T-helper 1 cell treated with Interleukin-12 subunit alpha and Interleukin-12 subunit beta and Interleukin-4 antibody, amounts not matched to agents 30 μg/mL and 1 μg/mL, for 36 hours (primary cell): Measurements from ENCODE around the gene RB1.

ENCODE experiments used
- H3K27ac Mint-ChIP-seq: one replicate; pipeline ENCODE4 v1.8.0; 2021; ENCODE audit warnings: mild to moderate bottlenecking, mixed read lengths
- H3K27me3 Mint-ChIP-seq: one replicate; pipeline ENCODE4 v1.8.0; 2021; ENCODE audit warnings: low read depth, mixed read lengths
- H3K36me3 Mint-ChIP-seq: one replicate; pipeline ENCODE4 v1.8.0; 2021; ENCODE audit warnings: low read depth, mixed read lengths
- H3K4me1 Mint-ChIP-seq: one replicate; pipeline ENCODE4 v1.8.0; 2021; ENCODE audit warnings: low read depth, mixed read lengths
- H3K4me3 Mint-ChIP-seq: one replicate; pipeline ENCODE4 v1.8.0; 2021; ENCODE audit warnings: mild to moderate bottlenecking, moderate library complexity, mixed read lengths
- H3K9me3 Mint-ChIP-seq: one replicate; pipeline ENCODE4 v1.8.0; 2021; ENCODE audit warnings: mixed read lengths

The RB1 gene

DNA sequence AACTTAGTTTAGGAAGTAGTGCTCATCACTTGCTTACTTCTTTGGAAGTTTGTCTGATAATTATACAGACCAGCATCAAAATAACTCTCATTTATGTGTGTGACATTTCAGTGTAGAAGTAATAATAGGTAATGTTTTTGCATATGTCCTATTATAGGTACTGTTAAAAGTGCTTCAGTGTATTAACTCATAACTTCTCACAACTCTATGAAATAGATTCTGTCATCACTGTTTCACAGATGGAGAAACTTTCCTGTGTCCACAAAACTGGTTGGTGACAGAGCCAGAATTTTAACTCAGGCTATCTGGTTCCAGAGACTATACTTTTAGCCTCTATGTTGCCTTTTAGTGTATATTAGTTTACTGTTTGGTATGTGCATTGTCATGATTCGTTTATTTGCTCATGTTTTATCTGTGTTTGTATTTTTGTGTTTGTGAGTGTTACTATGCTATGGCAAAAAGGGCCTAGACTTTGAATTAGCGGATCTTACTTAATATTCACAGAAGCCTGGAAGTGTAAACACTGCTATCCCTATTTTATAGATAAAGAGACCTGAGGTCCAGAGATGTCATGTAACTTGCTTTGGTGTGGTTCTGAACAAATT, 96.6 kb downstream of the RB1 start:
- peaks cover 18% of the 10 kb centered on the region for H3K9me3 Mint-ChIP-seq
- peaks cover 31% of the 10 kb centered on the region for H3K4me1 Mint-ChIP-seq
- H3K36me3 Mint-ChIP-seq: peaks cover 14% of the 10 kb centered on the region
- H3K27me3 Mint-ChIP-seq: no peaks in the 10 kb centered on the region
- H3K27ac Mint-ChIP-seq: no peak overlapping the region
- no peak overlapping the region for H3K4me3 Mint-ChIP-seq

DNA sequence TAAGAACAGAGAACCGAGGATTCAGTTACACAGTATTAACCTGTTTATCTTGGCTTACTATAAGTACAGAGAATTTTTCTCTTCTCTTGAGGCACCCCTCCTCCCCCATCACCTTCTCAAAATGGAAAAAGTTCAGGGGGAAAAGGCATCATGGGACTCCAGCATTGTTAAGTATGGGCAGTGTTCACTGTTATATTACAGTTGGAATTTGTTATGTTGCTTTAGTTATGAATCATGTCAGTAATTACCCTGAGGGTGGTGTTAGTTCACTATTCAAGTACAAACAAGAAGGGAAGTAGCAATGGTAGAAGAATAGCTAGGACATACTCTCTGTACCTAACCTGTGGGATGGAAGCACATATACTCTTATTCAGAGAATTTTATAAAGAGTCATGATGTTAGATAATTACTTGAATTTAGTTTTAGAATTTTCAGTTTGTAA, 97.3 kb downstream of the RB1 start:
- H3K9me3 Mint-ChIP-seq: peaks cover 12% of the 10 kb centered on the region
- H3K27me3 Mint-ChIP-seq: no peaks in the 10 kb centered on the region
- H3K4me3 Mint-ChIP-seq: peak overlapping the region; percentile 64
- peak overlapping the region; percentile 10 for H3K27ac Mint-ChIP-seq
- peaks cover 34% of the 10 kb centered on the region for H3K4me1 Mint-ChIP-seq
- H3K36me3 Mint-ChIP-seq: peaks cover 8% of the 10 kb centered on the region

- H3K27me3 Mint-ChIP-seq: no peaks in the 10 kb centered on the region
- no peak overlapping the region for H3K27ac Mint-ChIP-seq
- H3K9me3 Mint-ChIP-seq: peaks cover 7% of the 10 kb centered on the region
- peaks cover 39% of the 10 kb centered on the region for H3K4me1 Mint-ChIP-seq
- peaks cover 3% of the 10 kb centered on the region for H3K36me3 Mint-ChIP-seq
- H3K4me3 Mint-ChIP-seq: no peak overlapping the region
Measured at GRCh38 chr13:48401480-48401879, 97.9 kb downstream of the RB1 start.

- Mint-ChIP-seq H3K27me3 (no peaks in the 10 kb centered on the region), H3K27ac (peak overlapping the region; percentile 60), H3K36me3 (peaks cover 3% of the 10 kb centered on the region), H3K4me3 (peak overlapping the region; percentile 22), H3K9me3 (no peaks in the 10 kb centered on the region), H3K4me1 (peaks cover 42% of the 10 kb centered on the region)
Measured at GRCh38 chr13:48402325-48402932, 98.9 kb downstream of the RB1 start.

DNA sequence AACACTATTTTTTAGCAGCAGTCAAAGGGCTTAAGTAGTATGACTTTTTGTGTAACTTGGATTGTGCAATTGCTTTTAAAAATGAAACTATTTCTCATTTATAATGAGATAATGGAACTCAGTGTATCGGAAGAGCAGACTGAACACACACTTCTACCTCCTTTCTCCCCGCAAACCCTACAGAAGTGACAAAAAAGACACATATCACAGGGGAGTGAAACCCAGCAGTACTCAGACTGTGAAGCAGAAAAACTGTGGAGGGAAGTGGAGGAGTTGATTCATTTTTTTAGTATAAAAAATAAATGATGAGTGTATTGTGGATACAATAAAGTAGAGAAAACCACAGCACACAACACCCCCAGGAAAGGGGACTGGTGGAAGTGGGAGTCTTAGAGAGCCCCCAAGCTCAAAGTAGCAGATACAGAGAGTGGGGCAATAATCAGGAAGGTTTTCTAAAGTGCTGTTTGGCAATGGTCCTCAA, 99.6 kb downstream of the RB1 start:
- H3K4me3 Mint-ChIP-seq: peak overlapping the region; percentile 65
- H3K27me3 Mint-ChIP-seq: no peaks in the 10 kb centered on the region
- no peaks in the 10 kb centered on the region for H3K9me3 Mint-ChIP-seq
- peaks cover 42% of the 10 kb centered on the region for H3K4me1 Mint-ChIP-seq
- peaks cover 3% of the 10 kb centered on the region for H3K36me3 Mint-ChIP-seq
- peak overlapping the region; percentile 78 for H3K27ac Mint-ChIP-seq

GRCh38 chr13:48403913-48404312, 100.4 kb downstream of the RB1 start:
- peaks cover 49% of the 10 kb centered on the region for H3K4me1 Mint-ChIP-seq
- no peak overlapping the region for H3K4me3 Mint-ChIP-seq

GRCh38 chr13:48404952-48405351, 101.4 kb downstream of the RB1 start:
- H3K36me3 Mint-ChIP-seq: peaks cover 10% of the 10 kb centered on the region
- H3K4me3 Mint-ChIP-seq: no peak overlapping the region
- no peak overlapping the region for H3K27ac Mint-ChIP-seq

More at GRCh38 chr13:48403913-48404312, 100.4 kb downstream of the RB1 start:
- Mint-ChIP-seq H3K9me3 (no peaks in the 10 kb centered on the region), H3K27ac (peak overlapping the region; percentile 32), H3K27me3 (no peaks in the 10 kb centered on the region), H3K36me3 (peaks cover 7% of the 10 kb centered on the region)

DNA sequence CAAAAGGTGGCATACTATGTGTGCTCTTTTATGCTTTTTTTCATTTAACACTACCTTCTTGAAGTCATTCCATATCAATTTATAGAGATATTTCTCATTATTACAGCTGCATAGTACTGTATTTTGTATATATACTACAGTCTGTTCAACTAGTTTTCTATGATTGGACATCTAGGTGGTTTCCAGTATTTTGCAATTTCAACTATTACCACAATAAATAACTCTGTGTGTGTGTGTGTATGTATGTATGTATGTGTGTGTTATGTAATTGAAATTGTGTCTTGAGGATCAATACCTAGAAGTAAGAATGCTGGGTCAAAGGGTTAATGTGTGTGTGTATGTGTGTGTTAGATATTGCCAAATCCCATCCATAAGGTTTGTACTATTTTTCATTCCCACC, 102.3 kb downstream of the RB1 start:
- no peak overlapping the region for H3K27ac Mint-ChIP-seq

More at GRCh38 chr13:48404952-48405351, 101.4 kb downstream of the RB1 start:
- Mint-ChIP-seq H3K27me3 (no peaks in the 10 kb centered on the region), H3K4me1 (peaks cover 53% of the 10 kb centered on the region), H3K9me3 (no peaks in the 10 kb centered on the region)

DNA sequence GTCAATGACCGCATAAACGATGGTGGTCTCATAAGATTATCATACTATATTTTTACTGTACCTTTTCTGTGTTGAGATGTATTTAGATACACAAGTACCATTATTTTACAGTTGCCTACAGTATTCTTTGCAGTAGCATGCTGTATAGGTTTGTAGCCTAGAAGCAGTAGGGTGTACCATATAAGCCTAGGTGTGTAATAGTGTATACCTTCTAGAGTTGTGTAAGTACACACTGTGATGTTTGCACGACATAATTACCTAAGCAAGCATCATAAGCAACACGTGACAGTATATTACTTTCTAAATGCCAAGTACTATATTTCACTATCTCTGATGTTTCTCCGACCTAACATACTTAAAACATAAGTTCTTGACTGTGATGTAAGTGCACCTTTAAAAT, 106.6 kb downstream of the RB1 start:
- H3K27me3 Mint-ChIP-seq: no peaks in the 10 kb centered on the region
- H3K27ac Mint-ChIP-seq: peak overlapping the region; percentile 77
- peaks cover 44% of the 10 kb centered on the region for H3K4me1 Mint-ChIP-seq
- H3K36me3 Mint-ChIP-seq: peaks cover 22% of the 10 kb centered on the region
- no peaks in the 10 kb centered on the region for H3K9me3 Mint-ChIP-seq
- peak overlapping the region; percentile 90 for H3K4me3 Mint-ChIP-seq

More for the DNA sequence above, 102.3 kb downstream of the RB1 start:
- H3K36me3 Mint-ChIP-seq: peaks cover 16% of the 10 kb centered on the region
- no peaks in the 10 kb centered on the region for H3K9me3 Mint-ChIP-seq
- peaks cover 53% of the 10 kb centered on the region for H3K4me1 Mint-ChIP-seq
- no peak overlapping the region for H3K4me3 Mint-ChIP-seq
- no peaks in the 10 kb centered on the region for H3K27me3 Mint-ChIP-seq

DNA sequence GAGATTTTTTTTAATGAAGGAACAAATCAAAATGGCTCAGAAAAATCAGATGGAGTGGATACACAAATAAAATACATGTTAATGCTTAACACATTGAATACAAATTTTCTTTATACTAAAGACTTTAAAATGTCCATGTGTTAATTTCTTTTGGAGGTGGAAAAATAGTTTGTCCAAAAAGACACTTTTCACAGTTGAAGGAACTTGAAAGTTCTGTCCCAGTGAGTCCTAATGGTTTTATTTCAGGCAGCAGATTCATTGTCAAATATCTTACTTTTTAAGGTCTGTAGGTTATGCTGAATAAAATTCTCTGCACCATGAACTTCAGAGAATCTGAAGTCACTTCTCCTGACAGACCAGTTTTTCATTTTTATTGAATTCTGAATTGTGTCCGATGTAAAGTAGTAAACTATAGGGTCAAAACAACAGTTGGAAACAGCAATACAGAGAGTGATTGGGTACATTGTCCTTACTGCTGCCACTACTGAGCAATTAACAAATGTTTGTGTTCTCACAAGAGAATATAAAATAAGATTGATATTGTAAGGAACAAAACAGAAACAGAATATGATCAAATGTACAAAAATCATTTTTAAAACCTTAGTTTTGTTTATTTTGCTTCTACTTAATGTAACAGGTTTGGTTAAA, 107.7 kb downstream of the RB1 start:
- Mint-ChIP-seq H3K36me3 (peaks cover 32% of the 10 kb centered on the region), H3K27me3 (no peaks in the 10 kb centered on the region), H3K9me3 (no peaks in the 10 kb centered on the region), H3K4me1 (peaks cover 38% of the 10 kb centered on the region), H3K4me3 (peak overlapping the region; percentile 93), H3K27ac (peak overlapping the region; percentile 92)

GRCh38 chr13:48411841-48412531, 108.4 kb downstream of the RB1 start:
- Mint-ChIP-seq H3K9me3 (peaks cover under 1% of the 10 kb centered on the region), H3K36me3 (peaks cover 36% of the 10 kb centered on the region), H3K4me1 (peaks cover 34% of the 10 kb centered on the region), H3K27ac (peak overlapping the region; percentile 93), H3K4me3 (peak overlapping the region; percentile 93), H3K27me3 (no peaks in the 10 kb centered on the region)

DNA sequence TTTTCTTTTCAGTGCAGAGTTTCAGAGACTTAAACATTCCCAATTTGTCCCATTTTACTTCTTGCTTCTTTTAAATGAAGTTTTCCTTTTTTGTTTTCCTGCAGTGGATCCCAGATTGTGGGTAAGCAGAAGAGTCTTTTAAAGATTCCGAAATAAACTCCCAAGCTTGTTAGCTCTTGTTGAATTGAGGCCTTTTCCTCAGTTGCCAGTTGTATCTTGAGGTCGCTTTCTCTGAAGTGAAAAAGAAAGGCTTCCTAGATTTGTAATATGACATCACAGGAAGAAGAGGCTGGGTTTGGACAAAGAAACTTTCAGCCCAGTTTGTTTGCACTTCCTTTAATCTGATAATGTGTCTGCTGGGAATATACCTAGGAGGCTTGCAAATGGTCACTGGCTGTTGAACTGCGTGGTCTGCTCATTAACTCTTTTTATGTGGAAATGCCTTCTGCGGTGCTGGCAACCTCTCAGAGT, 109.4 kb downstream of the RB1 start, which contains the start of gene LPAR6:
Gene LPAR6, minus strand, starts transcription at position 233 of the 471 bp plus-strand sequence. CDS start 690 bp downstream, outside the sequence.
- Mint-ChIP-seq H3K4me3 (peak within 1 kb of the TSS; percentile 93), H3K9me3 (peaks cover 10% of the 10 kb centered on the region), H3K27ac (peak within 1 kb of the TSS; percentile 93), H3K36me3 (peaks cover 44% of the 10 kb centered on the region), H3K4me1 (peaks cover 33% of the 10 kb centered on the region), H3K27me3 (no peaks in the 10 kb centered on the region)

- no peaks in the 10 kb centered on the region for H3K27me3 Mint-ChIP-seq
- no peak overlapping the region for H3K4me3 Mint-ChIP-seq
- H3K9me3 Mint-ChIP-seq: peaks cover 23% of the 10 kb centered on the region
- H3K27ac Mint-ChIP-seq: no peak overlapping the region
- peaks cover 49% of the 10 kb centered on the region for H3K36me3 Mint-ChIP-seq
- peaks cover 22% of the 10 kb centered on the region for H3K4me1 Mint-ChIP-seq
Measured at GRCh38 chr13:48414501-48414900, 111.0 kb downstream of the RB1 start.

GRCh38 chr13:48415516-48415915, 112.0 kb downstream of the RB1 start:
- H3K9me3 Mint-ChIP-seq: peaks cover 33% of the 10 kb centered on the region
- no peaks in the 10 kb centered on the region for H3K27me3 Mint-ChIP-seq
- peaks cover 53% of the 10 kb centered on the region for H3K36me3 Mint-ChIP-seq
- peaks cover 13% of the 10 kb centered on the region for H3K4me1 Mint-ChIP-seq
- no peak overlapping the region for H3K27ac Mint-ChIP-seq
- H3K4me3 Mint-ChIP-seq: no peak overlapping the region
